Urinary bladder (tissue), 4 donors: ENCODE measurements around the gene PSMD7. TPM values are rescaled to one million over a fixed set of nuclear protein-coding genes. Genes with fewer than 3 reads are reported as not detected.
A peak's percentile ranks its signal among the peaks of the same experiment; 100 is the strongest.

ENCODE experiments used
- DNase-seq: peaks from one replicate; pipeline ENCODE4 v3.0.0-alpha.2; 2015; ENCODE audit errors: extremely low spot score
- H3K27ac ChIP-seq: one replicate; pipeline ENCODE4 v1.5.1; 2013; ENCODE audit warnings: low read depth, mild to moderate bottlenecking, moderate library complexity
- H3K36me3 ChIP-seq: one replicate; pipeline ENCODE4 v1.6.1; 2013; ENCODE audit warnings: mild to moderate bottlenecking, moderate library complexity; ENCODE audit not compliant: insufficient read depth
- H3K4me1 ChIP-seq: one replicate; pipeline ENCODE4 v1.6.1; 2013; ENCODE audit warnings: mild to moderate bottlenecking, moderate library complexity; ENCODE audit not compliant: insufficient read depth
- H3K4me3 ChIP-seq: one replicate; pipeline ENCODE4 v1.5.1; 2013; ENCODE audit warnings: low read depth, low read length
- WGBS: extraction: QIAGEN DNeasy Blood & Tissue Kit; methylation state at CpG from one replicate; pipeline ENCODE4 v1.1.7; 2013; 5-methylcytosine and 5-hydroxymethylcytosine counted together
- polyA plus RNA-seq: library from polyadenylated mRNA; stranded (reverse); fragments of 200-250 nt; gene quantifications from one replicate; pipeline ENCODE4 v1.2.3, GENCODE V29; 2013
- total RNA-seq: library from RNA; depleted of rRNA; stranded (reverse); fragments of >200 nt; gene quantifications from one replicate; pipeline ENCODE4 v1.2.3, GENCODE V29; 2014
- donor health status: healthy with polysubstance abuse.
- donor health status: healthy.

The PSMD7 gene
- total and polyA plus RNA-seq, 2 donors = 53.5 to 107 TPM

DNA sequence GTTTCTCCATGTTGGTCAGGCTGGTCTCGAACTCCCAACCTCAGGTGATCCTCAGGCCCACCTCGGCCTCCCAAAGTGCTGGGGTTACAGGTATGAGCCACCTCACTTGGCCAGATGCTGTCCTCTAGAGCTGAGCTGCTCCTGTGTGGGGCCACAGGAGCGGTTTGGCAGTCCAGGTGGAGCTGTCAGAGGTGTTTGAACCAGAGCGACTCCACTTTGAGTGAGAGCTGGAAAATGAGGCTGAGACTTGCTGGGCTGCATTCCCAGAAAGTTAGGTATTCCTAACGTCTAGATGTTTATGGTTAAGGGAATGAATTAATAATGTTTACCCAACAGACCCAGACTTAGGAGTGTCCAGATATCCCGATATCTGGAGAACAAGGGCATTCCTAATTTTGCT is 16.8 kb upstream of the PSMD7 start:
- no peak for DNase-seq
- 76% methylated on average over 6 of the region's 6 CpGs for WGBS
- H3K27ac ChIP-seq = no peak overlapping the region
- no peaks in the 10 kb centered on the region for H3K4me1 ChIP-seq
- no peaks in the 10 kb centered on the region for H3K36me3 ChIP-seq
- no peak overlapping the region for H3K4me3 ChIP-seq

DNA sequence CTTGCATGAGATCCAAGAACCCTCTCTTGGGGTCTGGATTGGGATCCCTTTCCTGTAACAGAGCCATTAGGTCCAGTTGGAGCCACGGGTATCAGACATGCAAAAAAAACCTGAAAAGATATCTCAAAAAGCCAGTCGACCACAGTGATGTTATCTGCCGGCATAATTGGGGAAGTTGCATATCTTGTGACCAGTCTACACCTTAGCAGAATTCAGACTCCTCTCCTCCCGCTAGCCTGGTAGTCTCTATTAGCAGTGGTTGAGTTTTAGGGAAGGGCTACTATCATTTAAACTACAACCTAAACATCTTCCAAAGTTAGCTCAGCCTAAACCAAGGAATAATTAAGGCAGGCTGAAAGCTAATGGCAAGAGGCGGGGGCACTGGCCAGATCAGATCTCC is 16.2 kb upstream of the PSMD7 start:
- Histone ChIP-seq H3K27ac (no peak overlapping the region), H3K4me3 (no peak overlapping the region), H3K36me3 (no peaks in the 10 kb centered on the region), H3K4me1 (no peaks in the 10 kb centered on the region)
- no peak for DNase-seq
- 78% methylated on average over 5 of the region's 5 CpGs for WGBS

DNA sequence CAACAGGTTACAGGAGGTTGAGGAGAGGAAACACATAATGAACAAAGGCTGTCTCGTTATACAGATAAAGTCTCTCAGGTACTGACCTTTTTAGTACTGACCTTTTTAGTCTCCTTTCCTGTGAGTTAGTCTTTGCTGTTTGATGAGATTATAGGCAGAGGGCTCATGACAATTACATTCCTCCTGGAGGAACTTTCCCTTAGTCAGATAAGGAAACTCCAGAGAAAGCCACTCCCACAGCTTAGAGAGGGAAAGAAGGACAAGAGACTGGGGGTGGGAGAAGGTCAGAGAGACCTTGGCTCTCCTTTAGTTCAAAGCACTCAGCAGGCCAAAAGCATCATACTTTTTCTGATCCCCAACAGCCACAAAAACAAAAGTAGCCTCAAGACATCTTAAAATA is 15.3 kb upstream of the PSMD7 start:
- H3K4me1 ChIP-seq = no peaks in the 10 kb centered on the region
- WGBS = 57% methylated on average over 1 of the region's 1 CpG

DNA sequence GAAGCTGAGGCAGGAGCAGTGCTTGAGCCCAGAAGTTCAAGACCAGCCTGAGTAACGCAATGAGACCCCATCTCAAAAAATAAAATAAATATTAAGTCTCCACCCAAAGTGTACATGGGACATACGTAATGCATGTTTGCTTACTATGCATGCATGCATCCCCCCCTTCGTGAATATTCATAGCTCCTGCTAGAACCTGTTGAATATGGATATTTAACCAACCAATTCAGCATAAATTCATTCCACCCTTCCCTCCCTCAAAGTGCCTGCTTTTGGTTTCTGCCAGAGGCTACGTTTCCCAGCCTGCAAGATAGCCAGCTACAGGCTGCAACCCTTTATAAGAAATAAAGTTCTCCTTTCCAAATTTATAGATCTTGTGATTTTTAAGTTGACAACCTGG is 12.9 kb upstream of the PSMD7 start:
- no peak for DNase-seq
- no peaks in the 10 kb centered on the region for H3K4me1 ChIP-seq
- H3K27ac ChIP-seq = no peak overlapping the region
- H3K4me3 ChIP-seq = no peak overlapping the region
- 86% methylated on average over 4 of the region's 4 CpGs for WGBS
- no peaks in the 10 kb centered on the region for H3K36me3 ChIP-seq

More for the DNA sequence above, 15.3 kb upstream of the PSMD7 start:
- H3K4me3 ChIP-seq = no peak overlapping the region
- no peaks in the 10 kb centered on the region for H3K36me3 ChIP-seq
- H3K27ac ChIP-seq = no peak overlapping the region
- no peak for DNase-seq

DNA sequence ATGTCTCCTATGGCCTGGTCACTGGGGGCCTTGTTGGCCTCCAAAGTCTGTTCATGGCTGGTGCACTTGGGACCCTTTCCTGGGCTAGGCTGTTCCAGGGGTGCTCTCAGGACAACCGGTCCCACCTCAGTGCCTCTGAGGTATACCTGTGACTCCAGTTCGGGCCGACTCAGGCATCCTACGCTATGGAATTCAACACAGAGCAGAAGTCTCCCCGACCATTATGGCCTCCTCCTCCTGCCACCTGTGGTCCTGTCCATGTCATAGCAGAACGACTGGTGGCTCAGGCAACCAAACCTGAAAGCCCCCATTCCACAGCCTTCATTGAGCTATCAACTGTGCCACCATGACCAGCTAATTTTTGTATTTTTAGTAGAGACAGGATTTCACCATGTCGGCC is 8.5 kb upstream of the PSMD7 start:
- Histone ChIP-seq H3K27ac (no peak overlapping the region), H3K4me1 (no peaks in the 10 kb centered on the region), H3K4me3 (no peak overlapping the region), H3K36me3 (no peaks in the 10 kb centered on the region)
- 95% methylated on average over 7 of the region's 7 CpGs for WGBS
- DNase-seq = no peak

DNA sequence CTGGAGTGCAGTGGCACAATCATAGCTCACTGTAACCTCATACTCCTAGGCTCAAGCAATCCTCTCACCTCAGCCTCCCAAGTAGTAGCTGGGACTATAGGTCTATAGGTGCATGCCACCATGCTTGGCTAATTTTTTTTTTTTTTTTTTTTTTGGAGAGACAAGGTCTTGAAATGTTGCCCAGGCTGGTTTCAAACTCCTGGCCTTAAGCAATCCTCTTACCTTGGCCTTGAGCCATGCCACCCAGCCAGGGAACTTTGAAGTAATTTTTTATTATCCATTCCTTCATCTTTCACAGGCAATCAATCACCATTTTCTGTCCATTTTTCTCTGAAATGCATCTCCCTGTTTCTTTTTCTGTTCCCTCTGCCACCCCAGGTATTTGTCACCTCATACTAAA is 6.3 kb upstream of the PSMD7 start:
- Histone ChIP-seq H3K4me1 (no peaks in the 10 kb centered on the region), H3K4me3 (no peak overlapping the region), H3K36me3 (no peaks in the 10 kb centered on the region), H3K27ac (no peak overlapping the region)
- no peak for DNase-seq

DNA sequence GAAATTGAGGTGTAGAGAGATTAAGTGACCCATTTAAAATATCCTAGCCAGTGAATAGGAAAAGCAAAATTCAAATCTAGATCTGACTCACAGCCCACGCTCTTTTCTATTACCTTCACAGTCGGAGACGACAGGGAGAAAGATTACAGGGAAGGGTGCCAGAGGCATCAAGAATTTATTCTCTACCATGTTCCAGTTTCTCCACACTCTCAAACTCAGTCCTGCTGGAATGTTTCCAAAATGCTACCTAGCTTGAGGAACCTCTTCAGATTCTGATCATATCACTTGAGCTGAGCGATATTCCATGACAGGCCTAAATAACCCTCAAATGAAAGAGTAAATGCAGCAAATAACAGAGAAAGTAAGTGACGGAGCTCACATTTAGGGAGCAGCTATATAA is 5.4 kb upstream of the PSMD7 start:
- no peak overlapping the region for H3K4me3 ChIP-seq
- H3K27ac ChIP-seq = no peak overlapping the region
- no peaks in the 10 kb centered on the region for H3K36me3 ChIP-seq
- WGBS = 96% methylated on average over 5 of the region's 5 CpGs
- no peak for DNase-seq
- H3K4me1 ChIP-seq = no peaks in the 10 kb centered on the region

DNA sequence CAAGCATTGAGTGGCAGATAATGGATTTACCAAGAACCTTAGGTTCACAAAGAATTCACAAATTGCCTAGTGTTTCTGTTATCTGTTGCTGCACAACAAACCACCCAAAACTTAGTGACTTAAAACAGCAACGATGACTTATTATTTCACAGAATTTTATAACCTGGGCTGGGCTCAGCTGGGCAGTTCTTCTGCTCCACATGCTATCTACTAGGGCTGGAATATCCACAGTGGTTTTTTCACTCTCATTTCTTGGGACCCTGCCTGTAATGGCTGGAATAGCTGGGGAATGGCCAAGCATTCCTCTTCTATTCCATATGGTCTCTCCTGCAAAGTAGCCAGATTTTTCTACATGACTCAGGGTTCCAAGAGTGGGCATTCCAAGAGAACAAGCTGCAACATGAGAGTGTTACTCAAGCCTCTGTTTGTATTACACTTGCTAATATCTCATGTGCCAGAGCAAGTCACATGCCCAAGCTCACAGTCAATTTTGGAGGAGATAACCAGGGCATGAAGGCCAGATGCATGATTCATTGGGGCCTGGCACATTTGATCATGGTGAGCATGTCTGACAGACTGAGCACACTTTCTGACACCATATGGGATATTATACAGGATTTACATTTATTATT is 4.9 kb upstream of the PSMD7 start:
- H3K4me1 ChIP-seq = no peaks in the 10 kb centered on the region
- 95% methylated on average over 1 of the region's 1 CpG for WGBS

DNA sequence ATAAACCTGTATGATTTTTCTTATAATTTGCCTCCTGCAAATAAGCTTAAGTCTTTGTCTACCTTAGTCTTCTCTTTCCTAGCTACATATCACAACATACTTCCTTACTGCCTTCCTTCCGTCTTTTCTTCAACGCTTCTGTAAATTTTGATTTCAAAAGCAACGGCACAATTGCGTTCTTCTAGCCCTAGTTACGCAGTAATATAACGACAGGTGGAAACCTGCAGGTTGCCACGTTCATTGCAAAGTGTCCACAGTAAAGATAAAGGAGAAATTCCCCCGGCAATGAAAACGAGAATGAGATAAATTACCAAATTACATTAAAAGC is 546 bp upstream of the PSMD7 start:
- no peak for DNase-seq
- H3K36me3 ChIP-seq = peaks cover 2% of the 10 kb centered on the region
- H3K4me3 ChIP-seq = peak overlapping the region; percentile 86
- peak overlapping the region; percentile 85 for H3K27ac ChIP-seq
- WGBS = 2% methylated on average over 9 of the region's 9 CpGs
- H3K4me1 ChIP-seq = peaks cover 1% of the 10 kb centered on the region

More for the DNA sequence above, 4.9 kb upstream of the PSMD7 start:
- H3K4me3 ChIP-seq = no peak overlapping the region
- DNase-seq = no peak
- no peaks in the 10 kb centered on the region for H3K36me3 ChIP-seq
- H3K27ac ChIP-seq = no peak overlapping the region

DNA sequence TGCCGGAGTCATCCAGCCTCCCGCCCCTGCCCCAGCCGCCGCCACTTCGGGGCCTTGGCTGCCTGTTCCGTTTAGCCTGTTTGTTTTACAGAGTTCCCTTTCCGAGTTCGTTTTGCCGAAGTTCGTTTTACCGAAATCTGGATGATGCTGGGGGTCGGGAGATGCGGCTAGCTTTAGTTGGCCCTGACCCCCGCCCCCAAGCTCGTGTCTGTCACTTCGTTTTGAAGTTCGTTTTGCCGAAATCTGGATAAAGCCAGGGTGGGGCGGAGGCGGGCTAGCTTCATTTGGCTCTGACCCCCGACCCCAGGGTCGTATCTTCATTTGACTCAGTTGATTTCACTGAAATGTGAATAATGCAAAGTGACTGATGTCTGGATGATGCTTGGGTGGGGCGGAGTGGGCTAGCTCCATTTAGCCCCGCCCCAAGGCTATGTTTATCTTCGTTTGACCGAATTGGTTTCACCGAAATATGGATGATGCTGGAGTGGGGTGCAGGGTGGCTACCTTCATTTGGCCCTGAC is 591 bp downstream of the PSMD7 start:
- no peak for DNase-seq
- H3K4me1 ChIP-seq = peaks cover 1% of the 10 kb centered on the region
- H3K36me3 ChIP-seq = peaks cover 2% of the 10 kb centered on the region
- H3K4me3 ChIP-seq = peak overlapping the region; percentile 86
- peak overlapping the region; percentile 85 for H3K27ac ChIP-seq
- under 1% methylated on average over 27 of the region's 27 CpGs for WGBS

DNA sequence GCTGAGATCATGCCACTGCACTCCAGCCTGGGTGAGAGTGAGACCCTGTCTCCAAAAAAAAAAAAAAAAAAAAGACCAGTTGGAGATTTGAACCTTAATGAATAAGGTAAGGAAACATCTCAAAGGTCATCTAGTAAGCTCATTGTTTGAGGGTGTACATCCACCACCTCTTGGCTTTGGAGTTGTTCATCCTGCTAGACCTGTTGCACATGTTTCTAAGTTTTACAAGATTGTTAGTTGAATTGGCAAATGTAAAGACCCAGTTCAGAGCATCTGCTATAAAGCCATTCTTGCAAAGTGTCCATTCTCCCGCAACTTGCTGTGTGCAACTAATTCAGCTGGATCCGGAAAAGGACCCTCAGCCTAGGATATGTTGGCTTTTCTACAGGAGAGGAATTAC is 1.5 kb downstream of the PSMD7 start:
- H3K36me3 ChIP-seq = peaks cover 4% of the 10 kb centered on the region
- no peak overlapping the region for H3K4me3 ChIP-seq
- DNase-seq = peak; percentile 49
- H3K4me1 ChIP-seq = peaks cover 1% of the 10 kb centered on the region
- no peak overlapping the region for H3K27ac ChIP-seq
- WGBS = 79% methylated on average over 2 of the region's 2 CpGs

DNA sequence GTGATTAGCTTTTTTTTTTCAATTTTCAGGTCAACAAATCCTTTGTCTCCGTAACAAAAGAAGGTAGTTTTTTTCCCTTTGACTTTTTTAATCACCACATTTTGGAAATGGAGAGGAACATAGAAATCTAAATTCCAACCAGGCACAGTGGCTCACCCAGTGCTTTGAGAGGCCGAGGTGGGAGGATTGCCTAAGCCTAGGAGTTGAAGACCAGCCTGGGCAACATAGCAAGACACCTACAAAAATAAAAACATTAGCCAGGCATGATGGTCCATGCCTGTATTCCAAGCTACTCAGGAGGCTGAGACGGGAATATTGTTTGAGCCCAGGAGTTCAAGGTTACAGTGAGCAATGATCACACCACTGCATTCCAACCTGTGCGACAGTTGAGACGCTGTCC is 5.7 kb downstream of the PSMD7 start:
- 90% methylated on average over 5 of the region's 5 CpGs for WGBS

DNA sequence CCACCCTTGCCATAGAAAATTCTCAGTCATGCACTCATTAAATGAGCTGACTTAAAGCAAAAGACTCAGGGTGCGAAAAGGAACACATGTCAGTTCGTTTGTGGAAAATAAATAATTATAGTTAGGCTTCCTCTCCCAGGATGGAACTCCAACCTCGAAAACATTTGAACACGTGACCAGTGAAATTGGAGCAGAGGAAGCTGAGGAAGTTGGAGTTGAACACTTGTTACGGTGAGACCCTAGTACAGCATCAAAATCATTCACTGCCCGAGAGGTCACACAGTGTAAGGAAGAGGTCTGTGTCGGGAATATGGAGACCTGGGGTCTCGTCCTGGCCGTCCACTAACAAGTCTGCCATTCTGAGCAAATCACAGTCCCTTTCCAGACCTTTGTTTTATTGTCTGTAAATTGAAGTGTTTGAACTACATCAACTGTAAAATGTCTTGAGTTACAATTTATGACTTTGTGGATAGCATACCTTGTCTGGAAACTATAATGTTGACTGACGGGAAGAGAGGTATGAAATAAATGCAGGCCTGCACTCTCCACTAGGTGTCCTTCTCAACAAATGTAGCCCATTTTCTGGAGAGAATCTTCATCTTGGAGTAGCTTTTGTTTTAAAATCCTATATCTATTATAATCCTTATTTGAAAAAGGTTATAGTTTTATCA is 7.7 kb downstream of the PSMD7 start:
- peaks cover 9% of the 10 kb centered on the region for H3K36me3 ChIP-seq
- WGBS = 71% methylated on average over 10 of the region's 10 CpGs
- no peak for DNase-seq

More for the DNA sequence above, 5.7 kb downstream of the PSMD7 start:
- no peak for DNase-seq
- Histone ChIP-seq H3K4me1 (peaks cover 1% of the 10 kb centered on the region), H3K27ac (no peak overlapping the region), H3K4me3 (no peak overlapping the region), H3K36me3 (peaks cover 9% of the 10 kb centered on the region)

DNA sequence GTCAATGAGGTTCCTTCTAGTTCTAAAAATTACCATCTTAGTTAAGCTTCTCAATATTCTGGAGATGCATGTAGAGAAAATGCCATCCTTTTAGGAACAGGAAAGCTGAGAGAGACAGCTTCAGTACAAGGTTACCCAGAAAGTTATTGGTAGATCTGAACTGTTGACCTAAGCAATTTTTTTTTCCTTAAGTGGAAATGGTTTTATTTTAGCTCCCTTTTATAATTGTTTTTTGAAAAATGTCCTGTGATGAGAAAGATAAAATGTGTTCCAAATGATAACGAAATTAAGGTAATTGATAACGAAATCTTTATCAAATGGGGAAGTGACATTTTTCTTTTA is 8.2 kb downstream of the PSMD7 start:
- Histone ChIP-seq H3K27ac (no peak overlapping the region), H3K36me3 (peaks cover 9% of the 10 kb centered on the region), H3K4me1 (no peaks in the 10 kb centered on the region), H3K4me3 (no peak overlapping the region)
- DNase-seq = no peak
- 90% methylated on average over 2 of the region's 2 CpGs for WGBS

More for the DNA sequence above, 7.7 kb downstream of the PSMD7 start:
- Histone ChIP-seq H3K4me1 (no peaks in the 10 kb centered on the region), H3K27ac (no peak overlapping the region), H3K4me3 (no peak overlapping the region)
